ENCODE results near the gene SUPT20HL2.
"Not testable (repeated sequence)": the region's sequence is repeated elsewhere in the genome, so short reads cannot be mapped to it uniquely, and the experiment has no call there.

SUPT20HL2 gene

GRCh38 chrX:24311507-24312248, 2.2 kb downstream of the SUPT20HL2 start:
- H3K4me3 ChIP-seq (ENCODE audit: insufficient read depth, low read depth, low read length, poor library complexity, severe bottlenecking); H3K27me3 ChIP-seq (replicated peaks; ENCODE audit: control insufficient read depth, insufficient read depth, low read length, poor library complexity, severe bottlenecking); DNase-seq; H3K27ac ChIP-seq (ENCODE audit: insufficient read depth, low read length, poor library complexity, severe bottlenecking); H3K4me1 ChIP-seq (ENCODE audit: control insufficient read depth, insufficient read depth, low read length, poor library complexity, severe bottlenecking); H3K9me3 ChIP-seq (ENCODE audit: control insufficient read depth, low read length); H3K36me3 ChIP-seq (ENCODE audit: control insufficient read depth, insufficient read depth, low read length): not testable (repeated sequence)

GRCh38 chrX:24310916-24311315, 3.0 kb downstream of the SUPT20HL2 start:
- not testable (repeated sequence) for H3K4me3 ChIP-seq (ENCODE audit: insufficient read depth, low read depth, low read length, poor library complexity, severe bottlenecking); H3K9me3 ChIP-seq (ENCODE audit: control insufficient read depth, low read length); H3K27me3 ChIP-seq (replicated peaks; ENCODE audit: control insufficient read depth, insufficient read depth, low read length, poor library complexity, severe bottlenecking); H3K4me1 ChIP-seq (ENCODE audit: control insufficient read depth, insufficient read depth, low read length, poor library complexity, severe bottlenecking); H3K36me3 ChIP-seq (ENCODE audit: control insufficient read depth, insufficient read depth, low read length); H3K27ac ChIP-seq (ENCODE audit: insufficient read depth, low read length, poor library complexity, severe bottlenecking); DNase-seq

GRCh38 chrX:24309580-24310374, 4.1 kb downstream of the SUPT20HL2 start:
- not testable (repeated sequence) for H3K27ac ChIP-seq (ENCODE audit: insufficient read depth, low read length, poor library complexity, severe bottlenecking); DNase-seq; H3K4me1 ChIP-seq (ENCODE audit: control insufficient read depth, insufficient read depth, low read length, poor library complexity, severe bottlenecking); H3K36me3 ChIP-seq (ENCODE audit: control insufficient read depth, insufficient read depth, low read length); H3K4me3 ChIP-seq (ENCODE audit: insufficient read depth, low read depth, low read length, poor library complexity, severe bottlenecking); H3K9me3 ChIP-seq (ENCODE audit: control insufficient read depth, low read length); H3K27me3 ChIP-seq (replicated peaks; ENCODE audit: control insufficient read depth, insufficient read depth, low read length, poor library complexity, severe bottlenecking)

- not testable (repeated sequence) for H3K27ac ChIP-seq (ENCODE audit: insufficient read depth, low read length, poor library complexity, severe bottlenecking); H3K4me3 ChIP-seq (ENCODE audit: insufficient read depth, low read depth, low read length, poor library complexity, severe bottlenecking); H3K36me3 ChIP-seq (ENCODE audit: control insufficient read depth, insufficient read depth, low read length); H3K9me3 ChIP-seq (ENCODE audit: control insufficient read depth, low read length); H3K4me1 ChIP-seq (ENCODE audit: control insufficient read depth, insufficient read depth, low read length, poor library complexity, severe bottlenecking); H3K27me3 ChIP-seq (replicated peaks; ENCODE audit: control insufficient read depth, insufficient read depth, low read length, poor library complexity, severe bottlenecking); DNase-seq
Measured at GRCh38 chrX:24308803-24309202, 5.1 kb downstream of the SUPT20HL2 start.

GRCh38 chrX:24306440-24306839, 7.4 kb downstream of the SUPT20HL2 start:
- H3K9me3 ChIP-seq (ENCODE audit: control insufficient read depth, low read length): no peaks in the 10 kb centered on the region
- H3K4me3 ChIP-seq (ENCODE audit: insufficient read depth, low read depth, low read length, poor library complexity, severe bottlenecking): no peak overlapping the region
- H3K36me3 ChIP-seq (ENCODE audit: control insufficient read depth, insufficient read depth, low read length): no peaks in the 10 kb centered on the region
- no peak for DNase-seq
- H3K27me3 ChIP-seq (replicated peaks; ENCODE audit: control insufficient read depth, insufficient read depth, low read length, poor library complexity, severe bottlenecking): no peaks in the 10 kb centered on the region
- no peaks in the 10 kb centered on the region for H3K4me1 ChIP-seq (ENCODE audit: control insufficient read depth, insufficient read depth, low read length, poor library complexity, severe bottlenecking)
- no peak overlapping the region for H3K27ac ChIP-seq (ENCODE audit: insufficient read depth, low read length, poor library complexity, severe bottlenecking)

- no peaks in the 10 kb centered on the region for H3K9me3 ChIP-seq (ENCODE audit: control insufficient read depth, low read length)
- no peaks in the 10 kb centered on the region for H3K27me3 ChIP-seq (replicated peaks; ENCODE audit: control insufficient read depth, insufficient read depth, low read length, poor library complexity, severe bottlenecking)
- H3K36me3 ChIP-seq (ENCODE audit: control insufficient read depth, insufficient read depth, low read length): no peaks in the 10 kb centered on the region
- no peak overlapping the region for H3K4me3 ChIP-seq (ENCODE audit: insufficient read depth, low read depth, low read length, poor library complexity, severe bottlenecking)
- no peak overlapping the region for H3K27ac ChIP-seq (ENCODE audit: insufficient read depth, low read length, poor library complexity, severe bottlenecking)
- H3K4me1 ChIP-seq (ENCODE audit: control insufficient read depth, insufficient read depth, low read length, poor library complexity, severe bottlenecking): no peaks in the 10 kb centered on the region
- DNase-seq: no peak
Measured at GRCh38 chrX:24305905-24306304, 8.0 kb downstream of the SUPT20HL2 start.

GRCh38 chrX:24301806-24302205, 12.1 kb downstream of the SUPT20HL2 start:
- no peaks in the 10 kb centered on the region for H3K27me3 ChIP-seq (replicated peaks; ENCODE audit: control insufficient read depth, insufficient read depth, low read length, poor library complexity, severe bottlenecking)
- H3K36me3 ChIP-seq (ENCODE audit: control insufficient read depth, insufficient read depth, low read length): no peaks in the 10 kb centered on the region
- H3K9me3 ChIP-seq (ENCODE audit: control insufficient read depth, low read length): no peaks in the 10 kb centered on the region
- H3K4me1 ChIP-seq (ENCODE audit: control insufficient read depth, insufficient read depth, low read length, poor library complexity, severe bottlenecking): no peaks in the 10 kb centered on the region
- DNase-seq: no peak
- no peak overlapping the region for H3K27ac ChIP-seq (ENCODE audit: insufficient read depth, low read length, poor library complexity, severe bottlenecking)
- no peak overlapping the region for H3K4me3 ChIP-seq (ENCODE audit: insufficient read depth, low read depth, low read length, poor library complexity, severe bottlenecking)

- no peak overlapping the region for H3K4me3 ChIP-seq (ENCODE audit: insufficient read depth, low read depth, low read length, poor library complexity, severe bottlenecking)
- H3K9me3 ChIP-seq (ENCODE audit: control insufficient read depth, low read length): no peaks in the 10 kb centered on the region
- no peak overlapping the region for H3K27ac ChIP-seq (ENCODE audit: insufficient read depth, low read length, poor library complexity, severe bottlenecking)
- H3K36me3 ChIP-seq (ENCODE audit: control insufficient read depth, insufficient read depth, low read length): no peaks in the 10 kb centered on the region
- H3K27me3 ChIP-seq (replicated peaks; ENCODE audit: control insufficient read depth, insufficient read depth, low read length, poor library complexity, severe bottlenecking): no peaks in the 10 kb centered on the region
- no peaks in the 10 kb centered on the region for H3K4me1 ChIP-seq (ENCODE audit: control insufficient read depth, insufficient read depth, low read length, poor library complexity, severe bottlenecking)
- DNase-seq: no peak
Measured at GRCh38 chrX:24301060-24301459, 12.8 kb downstream of the SUPT20HL2 start.

- Histone ChIP-seq H3K27me3 (replicated peaks; ENCODE audit: control insufficient read depth, insufficient read depth, low read length, poor library complexity, severe bottlenecking) (no peaks in the 10 kb centered on the region), H3K4me1 (ENCODE audit: control insufficient read depth, insufficient read depth, low read length, poor library complexity, severe bottlenecking) (no peaks in the 10 kb centered on the region), H3K4me3 (ENCODE audit: insufficient read depth, low read depth, low read length, poor library complexity, severe bottlenecking) (no peak overlapping the region), H3K36me3 (ENCODE audit: control insufficient read depth, insufficient read depth, low read length) (no peaks in the 10 kb centered on the region), H3K27ac (ENCODE audit: insufficient read depth, low read length, poor library complexity, severe bottlenecking) (no peak overlapping the region), H3K9me3 (ENCODE audit: control insufficient read depth, low read length) (no peaks in the 10 kb centered on the region)
- no peak for DNase-seq
Measured at GRCh38 chrX:24298191-24298590, 15.7 kb downstream of the SUPT20HL2 start.

GRCh38 chrX:24294619-24295018, 19.2 kb downstream of the SUPT20HL2 start:
- no peaks in the 10 kb centered on the region for H3K9me3 ChIP-seq (ENCODE audit: control insufficient read depth, low read length)
- H3K27ac ChIP-seq (ENCODE audit: insufficient read depth, low read length, poor library complexity, severe bottlenecking): no peak overlapping the region
- H3K4me1 ChIP-seq (ENCODE audit: control insufficient read depth, insufficient read depth, low read length, poor library complexity, severe bottlenecking): no peaks in the 10 kb centered on the region
- no peak overlapping the region for H3K4me3 ChIP-seq (ENCODE audit: insufficient read depth, low read depth, low read length, poor library complexity, severe bottlenecking)
- no peaks in the 10 kb centered on the region for H3K36me3 ChIP-seq (ENCODE audit: control insufficient read depth, insufficient read depth, low read length)
- no peaks in the 10 kb centered on the region for H3K27me3 ChIP-seq (replicated peaks; ENCODE audit: control insufficient read depth, insufficient read depth, low read length, poor library complexity, severe bottlenecking)
- no peak for DNase-seq

All from effector memory CD4-positive, alpha-beta T cell (primary cell).